DND-41 (cell line): ENCODE data around the gene RABGAP1L.

Source experiments
- EZH2 ChIP-seq: IDR thresholded peaks from 3 replicates; pipeline ENCODE4 v1.6.1; 2012; ENCODE audit warnings: borderline replicate concordance, low read depth, mild to moderate bottlenecking, moderate library complexity, low read length, inconsistent platforms; ENCODE audit not compliant: severe bottlenecking
- TF ChIP-seq, protein P1 (sequence below): IDR thresholded peaks from 2 replicates; pipeline ENCODE4 v1.5.1; 2012; ENCODE audit warnings: borderline replicate concordance, low read length, moderate library complexity, mild to moderate bottlenecking; ENCODE audit not compliant: poor library complexity, severe bottlenecking; ENCODE audit errors: extremely low read depth

DNA sequence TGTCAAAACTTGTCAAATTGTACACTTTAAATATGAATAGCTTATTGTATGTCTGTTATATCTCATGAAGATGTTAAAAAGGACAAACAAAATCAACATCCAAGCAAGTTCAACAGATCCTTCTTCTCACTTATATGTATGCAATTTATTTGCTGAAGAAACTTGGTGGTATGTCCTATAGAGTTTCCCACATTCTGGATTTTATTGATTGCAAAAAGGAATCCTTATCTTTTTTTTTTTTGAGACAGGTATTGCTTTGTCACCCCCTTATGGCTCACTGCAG is 5.6 kb upstream of the RABGAP1L start:
- TF ChIP-seq, protein P1, sequence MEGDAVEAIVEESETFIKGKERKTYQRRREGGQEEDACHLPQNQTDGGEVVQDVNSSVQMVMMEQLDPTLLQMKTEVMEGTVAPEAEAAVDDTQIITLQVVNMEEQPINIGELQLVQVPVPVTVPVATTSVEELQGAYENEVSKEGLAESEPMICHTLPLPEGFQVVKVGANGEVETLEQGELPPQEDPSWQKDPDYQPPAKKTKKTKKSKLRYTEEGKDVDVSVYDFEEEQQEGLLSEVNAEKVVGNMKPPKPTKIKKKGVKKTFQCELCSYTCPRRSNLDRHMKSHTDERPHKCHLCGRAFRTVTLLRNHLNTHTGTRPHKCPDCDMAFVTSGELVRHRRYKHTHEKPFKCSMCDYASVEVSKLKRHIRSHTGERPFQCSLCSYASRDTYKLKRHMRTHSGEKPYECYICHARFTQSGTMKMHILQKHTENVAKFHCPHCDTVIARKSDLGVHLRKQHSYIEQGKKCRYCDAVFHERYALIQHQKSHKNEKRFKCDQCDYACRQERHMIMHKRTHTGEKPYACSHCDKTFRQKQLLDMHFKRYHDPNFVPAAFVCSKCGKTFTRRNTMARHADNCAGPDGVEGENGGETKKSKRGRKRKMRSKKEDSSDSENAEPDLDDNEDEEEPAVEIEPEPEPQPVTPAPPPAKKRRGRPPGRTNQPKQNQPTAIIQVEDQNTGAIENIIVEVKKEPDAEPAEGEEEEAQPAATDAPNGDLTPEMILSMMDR: no peak
- no peak for TF ChIP-seq EZH2
